Ovary (tissue), 9 donors: ENCODE results near the gene KBTBD13. TPM values are rescaled to one million over a fixed set of nuclear protein-coding genes. Genes with fewer than 3 reads are reported as not detected.

Experiments
- DNase-seq, 5 donors: peaks; one replicate each; pipeline ENCODE4 v3.0.0-alpha.2; 2019 to 2020
- H3K27ac ChIP-seq, 2 donors: fragments of 200-600 bp; one replicate each; pipeline versions ENCODE4 v1.5.1 to v1.8.0; 2019 to 2022
- H3K27me3 ChIP-seq: fragments of 200-600 bp; one replicate; pipeline ENCODE4 v1.8.0; 2022
- H3K36me3 ChIP-seq: fragments of 200-600 bp; sonication (generic); one replicate; pipeline ENCODE4 v1.5.1; 2019
- H3K4me1 ChIP-seq: one replicate; pipeline ENCODE4 v1.8.1; 2013; ENCODE audit warnings: mild to moderate bottlenecking, moderate library complexity; ENCODE audit not compliant: insufficient read depth
- H3K4me3 ChIP-seq: fragments of 200-600 bp; sonication (generic); one replicate; pipeline ENCODE4 v1.5.1; 2017
- H3K9me3 ChIP-seq, 2 donors: fragments of 200-600 bp in 1 of 2; sonication (generic) in 1 of 2; one replicate each; pipeline versions ENCODE4 v1.5.1 to v1.8.1; 2013 to 2019; ENCODE audit warnings: mild to moderate bottlenecking in 1 of 2, moderate library complexity in 1 of 2
- CTCF ChIP-seq, 3 donors: fragments of 450-650 bp in 2 of 3; fragments of 200-600 bp in 1 of 3; IDR thresholded peaks; one replicate each; pipeline versions ENCODE4 v1.5.1 to v1.8.0; 2016 to 2022; ENCODE audit warnings: antibody characterized with exemption in 3 of 3, mild to moderate bottlenecking in 1 of 3
- EP300 ChIP-seq: sonication (generic); formaldehyde crosslinking; IDR thresholded peaks from one replicate; pipeline ENCODE4 v1.6.1; 2017; ENCODE audit warnings: antibody characterized with exemption
- POLR2A ChIP-seq: fragments of 450-650 bp; IDR thresholded peaks from one replicate; pipeline ENCODE4 v1.6.1; 2017; ENCODE audit warnings: antibody characterized with exemption, mild to moderate bottlenecking, moderate library complexity
- WGBS, 3 donors: extraction: QIAGEN DNeasy Blood & Tissue Kit in 1 of 3; methylation state at CpG; one replicate each; pipeline versions ENCODE4 v1.1.5 to v1.1.7; 2013 to 2017; 5-methylcytosine and 5-hydroxymethylcytosine counted together
- intact Hi-C, 4 donors: fragments of 100-400 bp; cut with DNase I; formaldehyde crosslinking; loops; one replicate each; pipeline versions ENCODE4 v1.11.0 to v1.15.1; 2022 to 2023
- polyA plus RNA-seq, 2 donors: library from polyadenylated mRNA; stranded (reverse); fragments of 200-250 nt in 1 of 2; fragments of 350-450 nt in 1 of 2; fragmentation: Illumina TruSeq in 1 of 2; extraction: RNeasy Lipid Tissue Mini Kit (QIAGEN cat#74804) in 1 of 2; gene quantifications; one replicate each; pipeline ENCODE4 v1.2.3, GENCODE V29; 2013 to 2014
- total RNA-seq, 7 donors: library from RNA; depleted of rRNA in 2 of 7; stranded (reverse); fragments of >200 nt in 2 of 7; fragmentation: NEBNext Ultra II Directional in 3 of 7; extraction: Animal tissue kit (Norgen Biotek cat#: 25700) in 3 of 7; gene quantifications; one replicate each; pipeline versions ENCODE4 v1.1.0 to v1.2.4, GENCODE V29; 2016 to 2023
- donor health status: DM: no; HTN: no; CAD: no; lungs with moderate emphysema.
- donor health status: DM: no; HTN: no; CAD: no.
- donor health status: Bipolar disorder and iron deficiency.
- donor health status: DM: yes; HTN: yes; CAD: no.
- donor health status: DM: no; HTN: no; CAD: no.
- donor health status: DM: yes; HTN: yes; CAD: no.

The KBTBD13 gene
- total and polyA plus RNA-seq, 9 donors = 0.07 to 0.28 (median 0.09) TPM; not detected in 3

- TF ChIP-seq POLR2A = no peak
- no peak for TF ChIP-seq EP300
- TF ChIP-seq CTCF (IDR thresholded peaks at IDR 0.05) = no peak
- H3K36me3 ChIP-seq = no peaks in the 10 kb centered on the region
- no peak overlapping the region for H3K27ac ChIP-seq
- 83 to 94% (median 93%) methylated on average over 4 of the region's 4 CpGs for WGBS, 3 donors
- no peaks in the 10 kb centered on the region for H3K9me3 ChIP-seq
- no peaks in the 10 kb centered on the region for H3K4me1 ChIP-seq
- intact Hi-C loops = loop anchor here in 1 of 4 donors (10.0 kb wide), 1 partner anchor 215 kb away; no protein-coding TSS in a partner anchor
- no peaks in the 10 kb centered on the region for H3K27me3 ChIP-seq
- H3K4me3 ChIP-seq = no peak overlapping the region
- peak in 1 of 5 donors; percentile 0 for DNase-seq
Measured at GRCh38 chr15:65059931-65060596, 16.5 kb upstream of the KBTBD13 start.

GRCh38 chr15:65060641-65061397 is 15.7 kb upstream of the KBTBD13 start:
- peak overlapping the region in 1 of 2 donors; percentile 6 for H3K27ac ChIP-seq
- TF ChIP-seq CTCF (IDR thresholded peaks at IDR 0.05) (no peak), EP300 (no peak)
- H3K4me3 ChIP-seq = no peak overlapping the region
- DNase-seq = peak in 1 of 5 donors; percentile 17
- no peaks in the 10 kb centered on the region for H3K9me3 ChIP-seq
- 88 to 92% (median 88%) methylated on average over 6 of the region's 6 CpGs for WGBS, 3 donors
- intact Hi-C loops = no loop called here
- no peaks in the 10 kb centered on the region for H3K4me1 ChIP-seq
- H3K27me3 ChIP-seq = no peaks in the 10 kb centered on the region
- H3K36me3 ChIP-seq = no peaks in the 10 kb centered on the region

GRCh38 chr15:65062061-65062460 is 14.5 kb upstream of the KBTBD13 start:
- TF ChIP-seq CTCF (IDR thresholded peaks at IDR 0.05) (no peak), EP300 (no peak), POLR2A (no peak)
- Histone ChIP-seq H3K9me3 (no peaks in the 10 kb centered on the region), H3K4me1 (peaks cover 3% of the 10 kb centered on the region), H3K4me3 (no peak overlapping the region), H3K27ac (no peak overlapping the region), H3K36me3 (no peaks in the 10 kb centered on the region), H3K27me3 (no peaks in the 10 kb centered on the region)
- peak in 1 of 5 donors; percentile 3 for DNase-seq
- intact Hi-C loops = no loop called here
- 80 to 91% (median 82%) methylated on average over 5 of the region's 5 CpGs for WGBS, 3 donors

GRCh38 chr15:65062726-65063125 is 13.8 kb upstream of the KBTBD13 start:
- Histone ChIP-seq H3K27me3 (no peaks in the 10 kb centered on the region), H3K4me1 (peaks cover 3% of the 10 kb centered on the region), H3K36me3 (no peaks in the 10 kb centered on the region), H3K4me3 (no peak overlapping the region), H3K27ac (no peak overlapping the region), H3K9me3 (no peaks in the 10 kb centered on the region)
- WGBS, 3 donors = 64 to 70% (median 67%) methylated on average over 5 of the region's 5 CpGs
- TF ChIP-seq CTCF (IDR thresholded peaks at IDR 0.05) = no peak
- no peak for TF ChIP-seq POLR2A
- no peak for TF ChIP-seq EP300
- DNase-seq = no peak
- intact Hi-C loops = no loop called here
